ENCODE measurements around the gene CRYL1. TPM values are rescaled to one million over a fixed set of nuclear protein-coding genes. Genes with fewer than 3 reads are reported as not detected.

CRYL1 gene
- total and polyA plus RNA-seq, 7 donors, result 6.4 to 18.5 (median 12.9) TPM

- intact Hi-C loops (cut with DNase I), result no loop called here
- H3K4me3 ChIP-seq, result no peak overlapping the region
- H3K27me3 ChIP-seq (ENCODE audit: insufficient read depth in 3 of 3, low read length in 2 of 3), result peaks cover 0 to 2% (median 0%) of the 10 kb centered on the region in 3 donors
- ATAC-seq (no peak), DNase-seq (no peak)
- no peak overlapping the region for H3K27ac ChIP-seq
- no peaks in the 10 kb centered on the region for H3K4me1 ChIP-seq
- H3K9me3 ChIP-seq, result no peaks in the 10 kb centered on the region
- TF ChIP-seq CTCF (IDR thresholded peaks at IDR 0.05), result no peak
- 95 to 99% (median 96%) methylated on average over 4 of the region's 4 CpGs for WGBS, 3 donors
- H3K36me3 ChIP-seq (ENCODE audit: insufficient read depth in 1 of 2, low read depth in 1 of 2), result no peaks in the 10 kb centered on the region
Measured at GRCh38 chr13:20392530-20392929, 133.1 kb downstream of the CRYL1 start.

- no peak for ATAC-seq
- no peaks in the 10 kb centered on the region for H3K9me3 ChIP-seq
- H3K27me3 ChIP-seq (ENCODE audit: insufficient read depth in 3 of 3, low read length in 2 of 3), result peaks cover 0 to 2% (median 0%) of the 10 kb centered on the region in 3 donors
Measured at GRCh38 chr13:20391597-20392452, 133.8 kb downstream of the CRYL1 start.

GRCh38 chr13:20390526-20391175, 135.0 kb downstream of the CRYL1 start:
- TF ChIP-seq CTCF (IDR thresholded peaks at IDR 0.05), result no peak
- Histone ChIP-seq H3K36me3 (ENCODE audit: insufficient read depth in 1 of 2, low read depth in 1 of 2) (no peaks in the 10 kb centered on the region), H3K27ac (no peak overlapping the region), H3K27me3 (ENCODE audit: insufficient read depth in 3 of 3, low read length in 2 of 3) (peaks cover 0 to 2% (median 0%) of the 10 kb centered on the region in 3 donors), H3K4me1 (no peaks in the 10 kb centered on the region), H3K4me3 (no peak overlapping the region), H3K9me3 (no peaks in the 10 kb centered on the region)
- no peak for ATAC-seq
- intact Hi-C loops (cut with DNase I), result no loop called here
- no peak for DNase-seq
- 85 to 86% (median 86%) methylated on average over 25 to 26 of the region's 26 CpGs for WGBS, 3 donors

More at GRCh38 chr13:20391597-20392452, 133.8 kb downstream of the CRYL1 start:
- H3K27ac ChIP-seq, result no peak overlapping the region
- H3K4me3 ChIP-seq, result no peak overlapping the region
- no peak for TF ChIP-seq CTCF (IDR thresholded peaks at IDR 0.05)
- no peaks in the 10 kb centered on the region for H3K4me1 ChIP-seq
- no peaks in the 10 kb centered on the region for H3K36me3 ChIP-seq (ENCODE audit: insufficient read depth in 1 of 2, low read depth in 1 of 2)
- no peak for DNase-seq
- 91 to 95% (median 95%) methylated on average over 33 to 66 of the region's 69 CpGs for WGBS, 3 donors
- intact Hi-C loops (cut with DNase I), result no loop called here

- no peaks in the 10 kb centered on the region for H3K9me3 ChIP-seq
- H3K27me3 ChIP-seq (ENCODE audit: insufficient read depth in 3 of 3, low read length in 2 of 3), result peaks cover 0 to 2% (median 0%) of the 10 kb centered on the region in 3 donors
- no peaks in the 10 kb centered on the region for H3K36me3 ChIP-seq (ENCODE audit: insufficient read depth in 1 of 2, low read depth in 1 of 2)
- TF ChIP-seq CTCF (IDR thresholded peaks at IDR 0.05), result no peak
- no peaks in the 10 kb centered on the region for H3K4me1 ChIP-seq
- 80 to 85% (median 81%) methylated on average over 13 of the region's 13 CpGs for WGBS, 3 donors
- ATAC-seq, result no peak
- DNase-seq, result no peak
- H3K27ac ChIP-seq, result no peak overlapping the region
- intact Hi-C loops (cut with DNase I), result no loop called here
- H3K4me3 ChIP-seq, result no peak overlapping the region
Measured at GRCh38 chr13:20389696-20390525, 135.7 kb downstream of the CRYL1 start.

Measured in psoas muscle (tissue), 8 donors.